Measurements from ENCODE around the gene PDIA2.
"Not testable (repeated sequence)": the region's sequence is repeated elsewhere in the genome, so short reads cannot be mapped to it uniquely, and the experiment has no call there.

PDIA2 gene

DNA sequence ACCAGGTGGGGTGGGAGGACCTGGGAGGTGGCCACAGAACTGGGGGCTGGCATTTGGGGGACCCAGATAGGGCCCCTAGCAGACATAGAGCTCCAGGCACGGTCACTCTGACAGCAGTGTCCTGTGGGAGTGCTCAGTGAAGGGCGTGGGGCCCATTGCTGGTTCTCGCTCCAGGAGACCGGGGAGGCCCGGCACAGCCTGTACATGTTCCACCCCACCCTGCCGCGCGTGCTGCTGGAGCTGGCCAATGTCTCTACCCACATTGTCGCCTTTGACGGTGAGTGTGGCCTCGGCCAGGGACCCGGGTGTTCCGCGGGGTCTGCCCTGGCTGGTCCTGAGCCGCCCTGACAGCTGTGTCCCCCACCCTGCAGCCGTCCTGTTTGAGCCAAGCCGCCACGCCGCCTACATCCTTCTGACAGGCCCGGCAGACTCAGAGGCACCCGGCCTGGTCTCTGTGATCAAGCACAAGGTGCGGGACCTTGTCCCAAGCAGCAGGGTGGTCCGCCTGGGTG is 18.5 kb upstream of the PDIA2 start:
- H3K4me1 ChIP-seq (ENCODE audit: insufficient read depth, insufficient read length), result peaks cover 1% of the 10 kb centered on the region
- no peaks in the 10 kb centered on the region for H3K27me3 ChIP-seq (ENCODE audit: insufficient read depth, insufficient read length)
- no peak overlapping the region for H3K4me3 ChIP-seq (ENCODE audit: insufficient read length, low read depth)
- no peak overlapping the region for H3K9ac ChIP-seq (ENCODE audit: insufficient read length, low read depth)
- TF ChIP-seq YY1 (IDR thresholded peaks at IDR 0.05; ENCODE audit: insufficient read depth, insufficient read length) (no peak), SUZ12 (IDR thresholded peaks at IDR 0.05; ENCODE audit: extremely low read depth, insufficient read depth, insufficient read length) (no peak), ZNF274 (IDR thresholded peaks at IDR 0.05; ENCODE audit: low read depth, low read length) (no peak)
- no peaks in the 10 kb centered on the region for H3K9me3 ChIP-seq (ENCODE audit: insufficient read depth, low read length)
- no peak for DNase-seq (ENCODE audit: low read depth, low spot score)
- H3K36me3 ChIP-seq (ENCODE audit: insufficient read depth, insufficient read length, low read length), result peaks cover 61% of the 10 kb centered on the region

GRCh38 chr16:265002-265529 is 17.9 kb upstream of the PDIA2 start:
- no peak for DNase-seq (ENCODE audit: low read depth, low spot score)
- no peaks in the 10 kb centered on the region for H3K9me3 ChIP-seq (ENCODE audit: insufficient read depth, low read length)
- H3K4me3 ChIP-seq (ENCODE audit: insufficient read length, low read depth), result no peak overlapping the region
- H3K27me3 ChIP-seq (ENCODE audit: insufficient read depth, insufficient read length), result no peaks in the 10 kb centered on the region
- TF ChIP-seq ZNF274 (IDR thresholded peaks at IDR 0.05; ENCODE audit: low read depth, low read length), result no peak
- no peak for TF ChIP-seq SUZ12 (IDR thresholded peaks at IDR 0.05; ENCODE audit: extremely low read depth, insufficient read depth, insufficient read length)
- TF ChIP-seq YY1 (IDR thresholded peaks at IDR 0.05; ENCODE audit: insufficient read depth, insufficient read length), result no peak
- peaks cover 56% of the 10 kb centered on the region for H3K36me3 ChIP-seq (ENCODE audit: insufficient read depth, insufficient read length, low read length)
- no peak overlapping the region for H3K9ac ChIP-seq (ENCODE audit: insufficient read length, low read depth)
- H3K4me1 ChIP-seq (ENCODE audit: insufficient read depth, insufficient read length), result peaks cover 2% of the 10 kb centered on the region

GRCh38 chr16:265711-266110 is 17.3 kb upstream of the PDIA2 start:
- Histone ChIP-seq H3K27me3 (ENCODE audit: insufficient read depth, insufficient read length) (no peaks in the 10 kb centered on the region), H3K4me3 (ENCODE audit: insufficient read length, low read depth) (no peak overlapping the region), H3K36me3 (ENCODE audit: insufficient read depth, insufficient read length, low read length) (peaks cover 49% of the 10 kb centered on the region), H3K9ac (ENCODE audit: insufficient read length, low read depth) (no peak overlapping the region), H3K9me3 (ENCODE audit: insufficient read depth, low read length) (no peaks in the 10 kb centered on the region), H3K4me1 (ENCODE audit: insufficient read depth, insufficient read length) (peaks cover 2% of the 10 kb centered on the region)
- no peak for TF ChIP-seq YY1 (IDR thresholded peaks at IDR 0.05; ENCODE audit: insufficient read depth, insufficient read length)
- DNase-seq (ENCODE audit: low read depth, low spot score), result no peak

GRCh38 chr16:266258-267164 is 16.5 kb upstream of the PDIA2 start:
- no peak for DNase-seq (ENCODE audit: low read depth, low spot score)
- H3K4me1 ChIP-seq (ENCODE audit: insufficient read depth, insufficient read length), result peaks cover 6% of the 10 kb centered on the region
- no peaks in the 10 kb centered on the region for H3K27me3 ChIP-seq (ENCODE audit: insufficient read depth, insufficient read length)
- no peak overlapping the region for H3K4me3 ChIP-seq (ENCODE audit: insufficient read length, low read depth)
- peaks cover 41% of the 10 kb centered on the region for H3K36me3 ChIP-seq (ENCODE audit: insufficient read depth, insufficient read length, low read length)
- no peak overlapping the region for H3K9ac ChIP-seq (ENCODE audit: insufficient read length, low read depth)
- H3K9me3 ChIP-seq (ENCODE audit: insufficient read depth, low read length), result no peaks in the 10 kb centered on the region
- TF ChIP-seq ZNF274 (IDR thresholded peaks at IDR 0.05; ENCODE audit: low read depth, low read length) (no peak), YY1 (IDR thresholded peaks at IDR 0.05; ENCODE audit: insufficient read depth, insufficient read length) (no peak), SUZ12 (IDR thresholded peaks at IDR 0.05; ENCODE audit: extremely low read depth, insufficient read depth, insufficient read length) (no peak)

GRCh38 chr16:267562-267961 is 15.4 kb upstream of the PDIA2 start:
- not testable (repeated sequence) for H3K4me3 ChIP-seq (ENCODE audit: insufficient read length, low read depth); H3K27me3 ChIP-seq (ENCODE audit: insufficient read depth, insufficient read length); H3K9me3 ChIP-seq (ENCODE audit: insufficient read depth, low read length); H3K4me1 ChIP-seq (ENCODE audit: insufficient read depth, insufficient read length); DNase-seq (ENCODE audit: low read depth, low spot score); H3K9ac ChIP-seq (ENCODE audit: insufficient read length, low read depth)
- H3K36me3 ChIP-seq (ENCODE audit: insufficient read depth, insufficient read length, low read length), result peaks cover 31% of the 10 kb centered on the region

GRCh38 chr16:268141-269053 is 14.6 kb upstream of the PDIA2 start:
- peaks cover 26% of the 10 kb centered on the region for H3K36me3 ChIP-seq (ENCODE audit: insufficient read depth, insufficient read length, low read length)
- H3K4me1 ChIP-seq (ENCODE audit: insufficient read depth, insufficient read length), result peaks cover 7% of the 10 kb centered on the region
- no peak overlapping the region for H3K9ac ChIP-seq (ENCODE audit: insufficient read length, low read depth)
- no peak for DNase-seq (ENCODE audit: low read depth, low spot score)
- TF ChIP-seq YY1 (IDR thresholded peaks at IDR 0.05; ENCODE audit: insufficient read depth, insufficient read length) (no peak), ZNF274 (IDR thresholded peaks at IDR 0.05; ENCODE audit: low read depth, low read length) (no peak), SUZ12 (IDR thresholded peaks at IDR 0.05; ENCODE audit: extremely low read depth, insufficient read depth, insufficient read length) (no peak)
- no peak overlapping the region for H3K4me3 ChIP-seq (ENCODE audit: insufficient read length, low read depth)
- H3K9me3 ChIP-seq (ENCODE audit: insufficient read depth, low read length), result no peaks in the 10 kb centered on the region
- H3K27me3 ChIP-seq (ENCODE audit: insufficient read depth, insufficient read length), result no peaks in the 10 kb centered on the region

All from NT2/D1 (cell line).